H9 (cell line): Measurements from ENCODE around the gene MAST4. TPM values are rescaled to one million over a fixed set of nuclear protein-coding genes. Genes with fewer than 3 reads are reported as not detected.

Experiments
- DNase-seq: peaks from one replicate; pipeline ENCODE4 v3.0.0-alpha.2; 2017
- H2AFZ ChIP-seq: one replicate; pipeline ENCODE4 v1.6.1; 2013; ENCODE audit warnings: mild to moderate bottlenecking, low read length, control low read depth, moderate library complexity
- H2AK5ac ChIP-seq: 2 replicates; pipeline ENCODE4 v1.6.1; 2013; ENCODE audit warnings: low read length, control low read depth, mixed read lengths; ENCODE audit not compliant: insufficient read length
- H2BK120ac ChIP-seq: one replicate; pipeline ENCODE4 v1.6.1; 2013; ENCODE audit warnings: low read depth, mild to moderate bottlenecking, low read length, control low read depth, inconsistent platforms; ENCODE audit not compliant: poor library complexity, severe bottlenecking
- H2BK12ac ChIP-seq: 2 replicates; pipeline ENCODE4 v1.6.1; 2013; ENCODE audit warnings: low read length, control low read depth, mixed read lengths, low read depth; ENCODE audit not compliant: insufficient read length
- H2BK15ac ChIP-seq: 2 replicates; pipeline ENCODE4 v1.6.1; 2013; ENCODE audit warnings: low read depth, low read length, control low read depth
- H2BK20ac ChIP-seq: one replicate; pipeline ENCODE4 v1.6.1; 2013; ENCODE audit warnings: low read depth, mild to moderate bottlenecking, low read length, control low read depth, inconsistent platforms; ENCODE audit not compliant: poor library complexity, severe bottlenecking
- H2BK5ac ChIP-seq: 2 replicates; pipeline ENCODE4 v1.6.1; 2013; ENCODE audit warnings: low read length, control low read depth, mixed read lengths; ENCODE audit not compliant: insufficient read length
- H3K14ac ChIP-seq: 2 replicates; pipeline ENCODE4 v1.6.1; 2013; ENCODE audit warnings: low read length, control low read depth; ENCODE audit not compliant: insufficient read depth
- H3K18ac ChIP-seq: 2 replicates; pipeline ENCODE4 v1.6.1; 2013; ENCODE audit warnings: low read depth, mild to moderate bottlenecking, mixed read lengths, low read length, control low read depth; ENCODE audit not compliant: insufficient read length
- H3K23ac ChIP-seq: 2 replicates; pipeline ENCODE4 v1.6.1; 2013; ENCODE audit warnings: low read length, control low read depth, mixed read lengths, low read depth; ENCODE audit not compliant: insufficient read length
- H3K23me2 ChIP-seq: 2 replicates; pipeline ENCODE4 v1.6.1; 2013; ENCODE audit warnings: low read depth, mild to moderate bottlenecking, mixed read lengths, low read length, control low read depth; ENCODE audit not compliant: insufficient read length, poor library complexity, severe bottlenecking
- H3K27ac ChIP-seq: 2 replicates; pipeline ENCODE4 v1.5.1; 2013; ENCODE audit warnings: low read length, control low read depth, mixed read lengths, low read depth; ENCODE audit not compliant: insufficient read length
- H3K27me3 ChIP-seq: 2 replicates; pipeline ENCODE4 v1.6.1; 2013; ENCODE audit warnings: low read length, control low read depth, inconsistent platforms; ENCODE audit not compliant: insufficient read depth
- H3K4ac ChIP-seq: 2 replicates; pipeline ENCODE4 v1.6.1; 2013; ENCODE audit warnings: low read depth, mild to moderate bottlenecking, control low read depth, inconsistent platforms, low read length, moderate library complexity
- H3K4me1 ChIP-seq: 2 replicates; pipeline ENCODE4 v1.6.1; 2013; ENCODE audit warnings: low read length, control low read depth, inconsistent platforms; ENCODE audit not compliant: insufficient read depth
- H3K4me2 ChIP-seq: 2 replicates; pipeline ENCODE4 v1.6.1; 2013; ENCODE audit warnings: low read length, control low read depth, mixed read lengths; ENCODE audit not compliant: insufficient read length, insufficient read depth
- H3K56ac ChIP-seq: 2 replicates; pipeline ENCODE4 v1.6.1; 2013; ENCODE audit warnings: low read depth, mild to moderate bottlenecking, mixed read lengths, low read length, control low read depth; ENCODE audit not compliant: insufficient read length
- H3K79me1 ChIP-seq: 2 replicates; pipeline ENCODE4 v1.6.1; 2013; ENCODE audit warnings: low read depth, mild to moderate bottlenecking, moderate library complexity, low read length, control low read depth, inconsistent platforms; ENCODE audit not compliant: insufficient read depth, poor library complexity, severe bottlenecking
- H3K79me2 ChIP-seq: 2 replicates; pipeline ENCODE4 v1.6.1; 2013; ENCODE audit warnings: low read length, control low read depth, inconsistent platforms; ENCODE audit not compliant: insufficient read depth
- H3K9ac ChIP-seq: 2 replicates; pipeline ENCODE4 v1.6.1; 2013; ENCODE audit warnings: low read length, control low read depth, mixed read lengths; ENCODE audit not compliant: insufficient read length; ENCODE audit errors: extremely low read depth
- H3K9me3 ChIP-seq: one replicate; pipeline ENCODE4 v1.6.1; 2013; ENCODE audit warnings: low read depth, low read length, inconsistent platforms; ENCODE audit not compliant: control insufficient read depth
- H3T11ph ChIP-seq: one replicate; pipeline ENCODE4 v1.6.1; 2013; ENCODE audit warnings: mild to moderate bottlenecking, low read length, control low read depth, inconsistent platforms
- H4K20me1 ChIP-seq: one replicate; pipeline ENCODE4 v1.6.1; 2013; ENCODE audit not compliant: control insufficient read depth, insufficient read length, insufficient read depth
- H4K5ac ChIP-seq: 2 replicates; pipeline ENCODE4 v1.6.1; 2013; ENCODE audit warnings: low read depth, mild to moderate bottlenecking, mixed read lengths, low read length, control low read depth; ENCODE audit not compliant: insufficient read length
- H4K8ac ChIP-seq: replicated peaks from 2 replicates; pipeline ENCODE4 v1.6.1; 2013; ENCODE audit warnings: low read length, control low read depth, mixed read lengths, low read depth; ENCODE audit not compliant: insufficient read length
- H4K91ac ChIP-seq: 2 replicates; pipeline ENCODE4 v1.6.1; 2013; ENCODE audit warnings: low read depth, mild to moderate bottlenecking, moderate library complexity, mixed read lengths, low read length, control low read depth; ENCODE audit not compliant: insufficient read length
- H3K27ac Mint-ChIP-seq, 3 experiments: 2 replicates in 2 of 3; 3 replicates in 1 of 3; pipeline ENCODE4 v1.8.0; 2020 to 2021; ENCODE audit warnings: mixed read lengths in 3 of 3, mild to moderate bottlenecking in 1 of 3, moderate library complexity in 1 of 3
- H3K27me3 Mint-ChIP-seq: 2 replicates; pipeline ENCODE4 v1.8.0; 2021; ENCODE audit warnings: low read depth, mild to moderate bottlenecking, moderate library complexity, mixed read lengths
- H3K36me3 Mint-ChIP-seq, 3 experiments: 2 replicates in 2 of 3; 3 replicates in 1 of 3; pipeline ENCODE4 v1.8.0; 2020 to 2021; ENCODE audit warnings: low read depth in 3 of 3, mixed read lengths in 3 of 3; ENCODE audit not compliant: insufficient read depth in 1 of 3
- H3K4me1 Mint-ChIP-seq, 2 experiments: 2 replicates each; pipeline ENCODE4 v1.8.0; 2020; ENCODE audit warnings: mixed read lengths in 2 of 2
- H3K4me3 Mint-ChIP-seq, 2 experiments: 2 replicates in 1 of 2; 3 replicates in 1 of 2; pipeline ENCODE4 v1.8.0; 2020 to 2021; ENCODE audit warnings: mild to moderate bottlenecking in 2 of 2, mixed read lengths in 2 of 2, moderate library complexity in 1 of 2
- H3K9me3 Mint-ChIP-seq, 2 experiments: 2 replicates in 1 of 2; 3 replicates in 1 of 2; pipeline ENCODE4 v1.8.0; 2020; ENCODE audit warnings: mild to moderate bottlenecking in 2 of 2, mixed read lengths in 2 of 2, moderate library complexity in 1 of 2
- WGBS: extraction: QIAGEN DNeasy Blood & Tissue Kit; methylation state at CpG from one replicate; pipeline ENCODE4 v1.1.7; 2013; ENCODE audit warnings: missing lambda C conversion rate, low lambda C conversion rate, mixed read lengths; ENCODE audit not compliant: insufficient read length; ENCODE audit errors: extremely low coverage; 5-methylcytosine and 5-hydroxymethylcytosine counted together
- total RNA-seq: library from RNA; stranded (reverse); gene quantifications from 2 replicates; pipeline ENCODE4 v1.2.1, GENCODE V29; 2021
- TF ChIP-seq, protein P1 (sequence below): fragments of 200-600 bp; sonication (generic); conservative IDR thresholded peaks from 3 replicates; pipeline ENCODE4 v1.8.0; 2021; ENCODE audit warnings: antibody characterized with exemption, mild to moderate bottlenecking

MAST4 gene
- total RNA-seq, 1 experiment from 2014 or later = 3.7 TPM

- H2AFZ ChIP-seq = no peak overlapping the region
- Mint-ChIP-seq H3K4me1 (peaks cover 2 to 3% of the 10 kb centered on the region in 2 experiments; a peak in 2 of 4 replicates), H3K27me3 (no peaks in the 10 kb centered on the region), H3K27ac (no peak overlapping the region), H3K9me3 (no peaks in the 10 kb centered on the region), H3K4me3 (no peak overlapping the region), H3K36me3 (no peaks in the 10 kb centered on the region)
- DNase-seq = no peak
- no peak overlapping the region for H2BK15ac ChIP-seq
- H3T11ph ChIP-seq = no peak overlapping the region
- no peak overlapping the region for H3K56ac ChIP-seq
- H3K4me2 ChIP-seq = no peak overlapping the region
- no peak overlapping the region for H2BK12ac ChIP-seq
- H2AK5ac ChIP-seq = no peak overlapping the region
- no peaks in the 10 kb centered on the region for H3K79me2 ChIP-seq
- no peak overlapping the region for H2BK120ac ChIP-seq
- H4K8ac ChIP-seq = no peak overlapping the region
- H4K5ac ChIP-seq = no peak overlapping the region
- no peak overlapping the region for H3K9ac ChIP-seq
- no peak overlapping the region for H3K27ac ChIP-seq
- TF ChIP-seq, protein P1, sequence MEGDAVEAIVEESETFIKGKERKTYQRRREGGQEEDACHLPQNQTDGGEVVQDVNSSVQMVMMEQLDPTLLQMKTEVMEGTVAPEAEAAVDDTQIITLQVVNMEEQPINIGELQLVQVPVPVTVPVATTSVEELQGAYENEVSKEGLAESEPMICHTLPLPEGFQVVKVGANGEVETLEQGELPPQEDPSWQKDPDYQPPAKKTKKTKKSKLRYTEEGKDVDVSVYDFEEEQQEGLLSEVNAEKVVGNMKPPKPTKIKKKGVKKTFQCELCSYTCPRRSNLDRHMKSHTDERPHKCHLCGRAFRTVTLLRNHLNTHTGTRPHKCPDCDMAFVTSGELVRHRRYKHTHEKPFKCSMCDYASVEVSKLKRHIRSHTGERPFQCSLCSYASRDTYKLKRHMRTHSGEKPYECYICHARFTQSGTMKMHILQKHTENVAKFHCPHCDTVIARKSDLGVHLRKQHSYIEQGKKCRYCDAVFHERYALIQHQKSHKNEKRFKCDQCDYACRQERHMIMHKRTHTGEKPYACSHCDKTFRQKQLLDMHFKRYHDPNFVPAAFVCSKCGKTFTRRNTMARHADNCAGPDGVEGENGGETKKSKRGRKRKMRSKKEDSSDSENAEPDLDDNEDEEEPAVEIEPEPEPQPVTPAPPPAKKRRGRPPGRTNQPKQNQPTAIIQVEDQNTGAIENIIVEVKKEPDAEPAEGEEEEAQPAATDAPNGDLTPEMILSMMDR = no peak
- no CpG with 5 or more reads among the region's 6 CpGs for WGBS
- H4K20me1 ChIP-seq = no peaks in the 10 kb centered on the region
- H3K4me1 ChIP-seq = no peaks in the 10 kb centered on the region
- H4K91ac ChIP-seq = no peak overlapping the region
- no peak overlapping the region for H2BK5ac ChIP-seq
- H3K27me3 ChIP-seq = no peaks in the 10 kb centered on the region
- no peak overlapping the region for H2BK20ac ChIP-seq
- H3K23ac ChIP-seq = no peak overlapping the region
- no peak overlapping the region for H3K4ac ChIP-seq
- H3K23me2 ChIP-seq = no peaks in the 10 kb centered on the region
- H3K14ac ChIP-seq = no peak overlapping the region
- H3K79me1 ChIP-seq = no peaks in the 10 kb centered on the region
- H3K9me3 ChIP-seq = no peaks in the 10 kb centered on the region
- no peak overlapping the region for H3K18ac ChIP-seq
Measured at GRCh38 chr5:66872736-66873331, 276.6 kb downstream of the MAST4 start.
